H9 (cell line): ENCODE measurements around the gene DCDC2. TPM values are rescaled to one million over a fixed set of nuclear protein-coding genes. Genes with fewer than 3 reads are reported as not detected.

Experiments
- DNase-seq: peaks from one replicate; pipeline ENCODE4 v3.0.0-alpha.2; 2017
- H2AFZ ChIP-seq: one replicate; pipeline ENCODE4 v1.6.1; 2013; ENCODE audit warnings: mild to moderate bottlenecking, low read length, control low read depth, moderate library complexity
- H2AK5ac ChIP-seq: 2 replicates; pipeline ENCODE4 v1.6.1; 2013; ENCODE audit warnings: low read length, control low read depth, mixed read lengths; ENCODE audit not compliant: insufficient read length
- H2BK120ac ChIP-seq: one replicate; pipeline ENCODE4 v1.6.1; 2013; ENCODE audit warnings: low read depth, mild to moderate bottlenecking, low read length, control low read depth, inconsistent platforms; ENCODE audit not compliant: poor library complexity, severe bottlenecking
- H2BK12ac ChIP-seq: 2 replicates; pipeline ENCODE4 v1.6.1; 2013; ENCODE audit warnings: low read length, control low read depth, mixed read lengths, low read depth; ENCODE audit not compliant: insufficient read length
- H2BK15ac ChIP-seq: 2 replicates; pipeline ENCODE4 v1.6.1; 2013; ENCODE audit warnings: low read depth, low read length, control low read depth
- H2BK20ac ChIP-seq: one replicate; pipeline ENCODE4 v1.6.1; 2013; ENCODE audit warnings: low read depth, mild to moderate bottlenecking, low read length, control low read depth, inconsistent platforms; ENCODE audit not compliant: poor library complexity, severe bottlenecking
- H2BK5ac ChIP-seq: 2 replicates; pipeline ENCODE4 v1.6.1; 2013; ENCODE audit warnings: low read length, control low read depth, mixed read lengths; ENCODE audit not compliant: insufficient read length
- H3K14ac ChIP-seq: 2 replicates; pipeline ENCODE4 v1.6.1; 2013; ENCODE audit warnings: low read length, control low read depth; ENCODE audit not compliant: insufficient read depth
- H3K18ac ChIP-seq: 2 replicates; pipeline ENCODE4 v1.6.1; 2013; ENCODE audit warnings: low read depth, mild to moderate bottlenecking, mixed read lengths, low read length, control low read depth; ENCODE audit not compliant: insufficient read length
- H3K23ac ChIP-seq: 2 replicates; pipeline ENCODE4 v1.6.1; 2013; ENCODE audit warnings: low read length, control low read depth, mixed read lengths, low read depth; ENCODE audit not compliant: insufficient read length
- H3K23me2 ChIP-seq: 2 replicates; pipeline ENCODE4 v1.6.1; 2013; ENCODE audit warnings: low read depth, mild to moderate bottlenecking, mixed read lengths, low read length, control low read depth; ENCODE audit not compliant: insufficient read length, poor library complexity, severe bottlenecking
- H3K27ac ChIP-seq: 2 replicates; pipeline ENCODE4 v1.5.1; 2013; ENCODE audit warnings: low read length, control low read depth, mixed read lengths, low read depth; ENCODE audit not compliant: insufficient read length
- H3K27me3 ChIP-seq: 2 replicates; pipeline ENCODE4 v1.6.1; 2013; ENCODE audit warnings: low read length, control low read depth, inconsistent platforms; ENCODE audit not compliant: insufficient read depth
- H3K4ac ChIP-seq: 2 replicates; pipeline ENCODE4 v1.6.1; 2013; ENCODE audit warnings: low read depth, mild to moderate bottlenecking, control low read depth, inconsistent platforms, low read length, moderate library complexity
- H3K4me1 ChIP-seq: 2 replicates; pipeline ENCODE4 v1.6.1; 2013; ENCODE audit warnings: low read length, control low read depth, inconsistent platforms; ENCODE audit not compliant: insufficient read depth
- H3K4me2 ChIP-seq: 2 replicates; pipeline ENCODE4 v1.6.1; 2013; ENCODE audit warnings: low read length, control low read depth, mixed read lengths; ENCODE audit not compliant: insufficient read length, insufficient read depth
- H3K56ac ChIP-seq: 2 replicates; pipeline ENCODE4 v1.6.1; 2013; ENCODE audit warnings: low read depth, mild to moderate bottlenecking, mixed read lengths, low read length, control low read depth; ENCODE audit not compliant: insufficient read length
- H3K79me1 ChIP-seq: 2 replicates; pipeline ENCODE4 v1.6.1; 2013; ENCODE audit warnings: low read depth, mild to moderate bottlenecking, moderate library complexity, low read length, control low read depth, inconsistent platforms; ENCODE audit not compliant: insufficient read depth, poor library complexity, severe bottlenecking
- H3K79me2 ChIP-seq: 2 replicates; pipeline ENCODE4 v1.6.1; 2013; ENCODE audit warnings: low read length, control low read depth, inconsistent platforms; ENCODE audit not compliant: insufficient read depth
- H3K9ac ChIP-seq: 2 replicates; pipeline ENCODE4 v1.6.1; 2013; ENCODE audit warnings: low read length, control low read depth, mixed read lengths; ENCODE audit not compliant: insufficient read length; ENCODE audit errors: extremely low read depth
- H3K9me3 ChIP-seq: one replicate; pipeline ENCODE4 v1.6.1; 2013; ENCODE audit warnings: low read depth, low read length, inconsistent platforms; ENCODE audit not compliant: control insufficient read depth
- H3T11ph ChIP-seq: one replicate; pipeline ENCODE4 v1.6.1; 2013; ENCODE audit warnings: mild to moderate bottlenecking, low read length, control low read depth, inconsistent platforms
- H4K20me1 ChIP-seq: one replicate; pipeline ENCODE4 v1.6.1; 2013; ENCODE audit not compliant: control insufficient read depth, insufficient read length, insufficient read depth
- H4K5ac ChIP-seq: 2 replicates; pipeline ENCODE4 v1.6.1; 2013; ENCODE audit warnings: low read depth, mild to moderate bottlenecking, mixed read lengths, low read length, control low read depth; ENCODE audit not compliant: insufficient read length
- H4K8ac ChIP-seq: replicated peaks from 2 replicates; pipeline ENCODE4 v1.6.1; 2013; ENCODE audit warnings: low read length, control low read depth, mixed read lengths, low read depth; ENCODE audit not compliant: insufficient read length
- H4K91ac ChIP-seq: 2 replicates; pipeline ENCODE4 v1.6.1; 2013; ENCODE audit warnings: low read depth, mild to moderate bottlenecking, moderate library complexity, mixed read lengths, low read length, control low read depth; ENCODE audit not compliant: insufficient read length
- H3K27ac Mint-ChIP-seq, 3 experiments: 2 replicates in 2 of 3; 3 replicates in 1 of 3; pipeline ENCODE4 v1.8.0; 2020 to 2021; ENCODE audit warnings: mixed read lengths in 3 of 3, mild to moderate bottlenecking in 1 of 3, moderate library complexity in 1 of 3
- H3K27me3 Mint-ChIP-seq: 2 replicates; pipeline ENCODE4 v1.8.0; 2021; ENCODE audit warnings: low read depth, mild to moderate bottlenecking, moderate library complexity, mixed read lengths
- H3K36me3 Mint-ChIP-seq, 3 experiments: 2 replicates in 2 of 3; 3 replicates in 1 of 3; pipeline ENCODE4 v1.8.0; 2020 to 2021; ENCODE audit warnings: low read depth in 3 of 3, mixed read lengths in 3 of 3; ENCODE audit not compliant: insufficient read depth in 1 of 3
- H3K4me1 Mint-ChIP-seq, 2 experiments: 2 replicates each; pipeline ENCODE4 v1.8.0; 2020; ENCODE audit warnings: mixed read lengths in 2 of 2
- H3K4me3 Mint-ChIP-seq, 2 experiments: 2 replicates in 1 of 2; 3 replicates in 1 of 2; pipeline ENCODE4 v1.8.0; 2020 to 2021; ENCODE audit warnings: mild to moderate bottlenecking in 2 of 2, mixed read lengths in 2 of 2, moderate library complexity in 1 of 2
- H3K9me3 Mint-ChIP-seq, 2 experiments: 2 replicates in 1 of 2; 3 replicates in 1 of 2; pipeline ENCODE4 v1.8.0; 2020; ENCODE audit warnings: mild to moderate bottlenecking in 2 of 2, mixed read lengths in 2 of 2, moderate library complexity in 1 of 2
- CTCF ChIP-seq: fragments of 200-600 bp; sonication (generic); conservative IDR thresholded peaks from 3 replicates; pipeline ENCODE4 v1.8.0; 2021; ENCODE audit warnings: antibody characterized with exemption, mild to moderate bottlenecking
- WGBS: extraction: QIAGEN DNeasy Blood & Tissue Kit; methylation state at CpG from one replicate; pipeline ENCODE4 v1.1.7; 2013; ENCODE audit warnings: missing lambda C conversion rate, low lambda C conversion rate, mixed read lengths; ENCODE audit not compliant: insufficient read length; ENCODE audit errors: extremely low coverage; 5-methylcytosine and 5-hydroxymethylcytosine counted together
- total RNA-seq: library from RNA; stranded (reverse); gene quantifications from 2 replicates; pipeline ENCODE4 v1.2.1, GENCODE V29; 2021

Gene DCDC2
- total RNA-seq, 1 experiment from 2014 or later = 0.59 TPM

- H3K9me3 Mint-ChIP-seq = no peaks in the 10 kb centered on the region
- Histone ChIP-seq H3K4me1 (no peaks in the 10 kb centered on the region; the same call in 1 of the 2 replicates), H2AFZ (no peak overlapping the region), H3K18ac (no peak overlapping the region), H2BK20ac (no peak overlapping the region), H2AK5ac (no peak overlapping the region), H3K27ac (no peak overlapping the region), H3K9me3 (no peaks in the 10 kb centered on the region), H4K8ac (no peak overlapping the region), H3K23me2 (no peaks in the 10 kb centered on the region), H2BK120ac (no peak overlapping the region), H3K23ac (no peak overlapping the region), H3K9ac (no peak overlapping the region), H3K56ac (no peak overlapping the region), H3K4ac (no peak overlapping the region), H3K14ac (no peak overlapping the region), H2BK12ac (no peak overlapping the region), H3K79me1 (no peaks in the 10 kb centered on the region), H4K91ac (no peak overlapping the region), H2BK5ac (no peak overlapping the region), H3K79me2 (no peaks in the 10 kb centered on the region), H3T11ph (no peak overlapping the region), H4K5ac (no peak overlapping the region), H2BK15ac (no peak overlapping the region), H3K4me2 (no peak overlapping the region), H3K27me3 (no peaks in the 10 kb centered on the region), H4K20me1 (no peaks in the 10 kb centered on the region)
- DNase-seq = no peak
- no peak for TF ChIP-seq CTCF
- H3K27me3 Mint-ChIP-seq = peaks cover 10% of the 10 kb centered on the region
- no peak overlapping the region for H3K27ac Mint-ChIP-seq
- whole genome bisulfite sequencing = no CpG with 5 or more reads among the region's 4 CpGs
- peaks cover 12% of the 10 kb centered on the region in 2 experiments for H3K4me1 Mint-ChIP-seq
- no peak overlapping the region for H3K4me3 Mint-ChIP-seq
- H3K36me3 Mint-ChIP-seq = no peaks in the 10 kb centered on the region
Measured at GRCh38 chr6:24329022-24329421, 28.8 kb downstream of the DCDC2 start.
